ENCODE results near the gene WHRN. TPM values are rescaled to one million over a fixed set of nuclear protein-coding genes. Genes with fewer than 3 reads are reported as not detected.

The WHRN gene
- total RNA-seq, 2 donors from 2014 or later: 7.1 to 8.6 TPM

- DNase-seq (no peak), ATAC-seq (replicated peaks in 1 of 2) (no peak)
- H3K27me3 Mint-ChIP-seq (ENCODE audit: low read depth): no peaks in the 10 kb centered on the region
- peak overlapping the region; percentile 95 for H3K27ac Mint-ChIP-seq
- H3K36me3 Mint-ChIP-seq (ENCODE audit: insufficient read depth in 2 of 2): peaks cover 21 to 65% of the 10 kb centered on the region in 2 donors
- H3K9me3 Mint-ChIP-seq: no peaks in the 10 kb centered on the region
- peaks cover 80% of the 10 kb centered on the region for H3K4me1 Mint-ChIP-seq (ENCODE audit: low read depth)
- peak overlapping the region; percentile 66 to 69 for H3K4me3 Mint-ChIP-seq
Observed at GRCh38 chr9:114365194-114365593, 140.1 kb downstream of the WHRN start.

GRCh38 chr9:114364134-114365041 lies 140.9 kb downstream of the WHRN start:
- peak overlapping the region; percentile 66 to 69 for H3K4me3 Mint-ChIP-seq
- H3K9me3 Mint-ChIP-seq: no peaks in the 10 kb centered on the region
- H3K27me3 Mint-ChIP-seq (ENCODE audit: low read depth): no peaks in the 10 kb centered on the region
- H3K27ac Mint-ChIP-seq: peak overlapping the region; percentile 95
- DNase-seq (no peak), ATAC-seq (replicated peaks in 1 of 2) (peak; percentile 13 to 29)
- H3K4me1 Mint-ChIP-seq (ENCODE audit: low read depth): peaks cover 80% of the 10 kb centered on the region
- H3K36me3 Mint-ChIP-seq (ENCODE audit: insufficient read depth in 2 of 2): peaks cover 17 to 65% of the 10 kb centered on the region in 2 donors

- DNase-seq (no peak), ATAC-seq (replicated peaks in 1 of 2) (peak; percentile 57 to 59)
- H3K27me3 Mint-ChIP-seq (ENCODE audit: low read depth): no peaks in the 10 kb centered on the region
- peak overlapping the region; percentile 95 for H3K27ac Mint-ChIP-seq
- peak overlapping the region; percentile 66 to 69 for H3K4me3 Mint-ChIP-seq
- H3K9me3 Mint-ChIP-seq: no peaks in the 10 kb centered on the region
- peaks cover 17 to 64% of the 10 kb centered on the region in 2 donors for H3K36me3 Mint-ChIP-seq (ENCODE audit: insufficient read depth in 2 of 2)
- peaks cover 80% of the 10 kb centered on the region for H3K4me1 Mint-ChIP-seq (ENCODE audit: low read depth)
Observed at GRCh38 chr9:114363424-114363823, 141.8 kb downstream of the WHRN start.

GRCh38 chr9:114362394-114362793 lies 142.9 kb downstream of the WHRN start:
- Mint-ChIP-seq H3K27ac (peak overlapping the region; percentile 95), H3K9me3 (no peaks in the 10 kb centered on the region), H3K4me1 (ENCODE audit: low read depth) (peaks cover 73% of the 10 kb centered on the region), H3K27me3 (ENCODE audit: low read depth) (no peaks in the 10 kb centered on the region), H3K36me3 (ENCODE audit: insufficient read depth in 2 of 2) (peaks cover 20 to 63% of the 10 kb centered on the region in 2 donors), H3K4me3 (no peak overlapping the region)
- no peak for ATAC-seq (replicated peaks in 1 of 2)
- DNase-seq: no peak

- DNase-seq (no peak), ATAC-seq (replicated peaks in 1 of 2) (no peak)
- Mint-ChIP-seq H3K4me1 (ENCODE audit: low read depth) (peaks cover 65% of the 10 kb centered on the region), H3K4me3 (no peak overlapping the region), H3K9me3 (no peaks in the 10 kb centered on the region), H3K27me3 (ENCODE audit: low read depth) (no peaks in the 10 kb centered on the region), H3K27ac (peak overlapping the region; percentile 93), H3K36me3 (ENCODE audit: insufficient read depth in 2 of 2) (peaks cover 22 to 61% of the 10 kb centered on the region in 2 donors)
Observed at GRCh38 chr9:114361542-114361941, 143.7 kb downstream of the WHRN start.

- Mint-ChIP-seq H3K27me3 (ENCODE audit: low read depth) (no peaks in the 10 kb centered on the region), H3K27ac (peak overlapping the region; percentile 93), H3K36me3 (ENCODE audit: insufficient read depth in 2 of 2) (peaks cover 20 to 52% of the 10 kb centered on the region in 2 donors), H3K9me3 (no peaks in the 10 kb centered on the region), H3K4me3 (no peak overlapping the region), H3K4me1 (ENCODE audit: low read depth) (peaks cover 50% of the 10 kb centered on the region)
- DNase-seq (no peak), ATAC-seq (replicated peaks in 1 of 2) (no peak)
Observed at GRCh38 chr9:114359801-114360200, 145.5 kb downstream of the WHRN start.

GRCh38 chr9:114357911-114358328 lies 147.4 kb downstream of the WHRN start:
- Mint-ChIP-seq H3K9me3 (no peaks in the 10 kb centered on the region), H3K4me3 (no peak overlapping the region), H3K27ac (peak overlapping the region; percentile 55), H3K4me1 (ENCODE audit: low read depth) (peaks cover 38% of the 10 kb centered on the region), H3K36me3 (ENCODE audit: insufficient read depth in 2 of 2) (peaks cover 17 to 40% of the 10 kb centered on the region in 2 donors), H3K27me3 (ENCODE audit: low read depth) (no peaks in the 10 kb centered on the region)
- ATAC-seq (replicated peaks in 1 of 2) (no peak), DNase-seq (no peak)

GRCh38 chr9:114357360-114357759 lies 147.9 kb downstream of the WHRN start:
- Mint-ChIP-seq H3K4me1 (ENCODE audit: low read depth) (peaks cover 41% of the 10 kb centered on the region), H3K36me3 (ENCODE audit: insufficient read depth in 2 of 2) (peaks cover 17 to 40% of the 10 kb centered on the region in 2 donors)

GRCh38 chr9:114356792-114357191 lies 148.5 kb downstream of the WHRN start:
- no peaks in the 10 kb centered on the region for H3K9me3 Mint-ChIP-seq
- DNase-seq: no peak
- peaks cover 47% of the 10 kb centered on the region for H3K4me1 Mint-ChIP-seq (ENCODE audit: low read depth)
- peaks cover 17 to 43% of the 10 kb centered on the region in 2 donors for H3K36me3 Mint-ChIP-seq (ENCODE audit: insufficient read depth in 2 of 2)
- no peak overlapping the region for H3K4me3 Mint-ChIP-seq
- H3K27me3 Mint-ChIP-seq (ENCODE audit: low read depth): no peaks in the 10 kb centered on the region
- H3K27ac Mint-ChIP-seq: peak overlapping the region; percentile 71
- no peak for ATAC-seq (replicated peaks in 1 of 2)

More at GRCh38 chr9:114357360-114357759, 147.9 kb downstream of the WHRN start:
- H3K27me3 Mint-ChIP-seq (ENCODE audit: low read depth): no peaks in the 10 kb centered on the region
- DNase-seq (no peak), ATAC-seq (replicated peaks in 1 of 2) (peak; percentile 12 to 19)
- H3K27ac Mint-ChIP-seq: peak overlapping the region; percentile 67
- H3K4me3 Mint-ChIP-seq: no peak overlapping the region
- no peaks in the 10 kb centered on the region for H3K9me3 Mint-ChIP-seq

GRCh38 chr9:114355821-114356220 lies 149.5 kb downstream of the WHRN start:
- Mint-ChIP-seq H3K4me1 (ENCODE audit: low read depth) (peaks cover 48% of the 10 kb centered on the region), H3K27me3 (ENCODE audit: low read depth) (no peaks in the 10 kb centered on the region), H3K9me3 (no peaks in the 10 kb centered on the region), H3K27ac (no peak overlapping the region), H3K4me3 (no peak overlapping the region), H3K36me3 (ENCODE audit: insufficient read depth in 2 of 2) (peaks cover 12 to 37% of the 10 kb centered on the region in 2 donors)
- DNase-seq (no peak), ATAC-seq (replicated peaks in 1 of 2) (no peak)

Other genes starting within 250 kb of the WHRN start
- not detected for gene ORM1, start 182.4 kb downstream of the WHRN start, total RNA-seq
- gene ORM2, start 175.6 kb downstream of the WHRN start, total RNA-seq: not detected
- 100 to 1,000 TPM; 204 to 246 TPM for gene AKNA, start 117.5 kb downstream of the WHRN start, total RNA-seq
- 10 to 100 TPM; 37.3 to 39.4 TPM for gene ATP6V1G1, start 82.3 kb upstream of the WHRN start, total RNA-seq
- 10 to 100 TPM; 36.0 to 39.2 TPM for gene TMEM268, start 105.8 kb upstream of the WHRN start, total RNA-seq
- gene TEX53, start 152.3 kb upstream of the WHRN start, total RNA-seq: not detected
- 1 to 10 TPM; 1.4 to 1.7 TPM for gene TEX48, start 176.7 kb upstream of the WHRN start, total RNA-seq